ENCODE measurements around the gene SH3RF3. TPM values are rescaled to one million over a fixed set of nuclear protein-coding genes. Genes with fewer than 3 reads are reported as not detected.
A peak's percentile ranks its signal among the peaks of the same experiment; 100 is the strongest.

The SH3RF3 gene
- total and polyA plus RNA-seq, 10 of the 15 experiments (the other 5 are each of a cell fraction or from before 2014, with no cell fraction given) = 0.08 to 8.8 (median 2.3) TPM

GRCh38 chr2:109238580-109238979, 109.6 kb downstream of the SH3RF3 start (continued):
- TF ChIP-seq E4F1 (IDR thresholded peaks at IDR 0.05; ENCODE audit: borderline replicate concordance, partially characterized antibody) = no peak
- no peak for TF ChIP-seq STAT3 (IDR thresholded peaks at IDR 0.05; ENCODE audit: low read depth, low read length)
- TF ChIP-seq PRDM15 (CRISPR knock-in tag; IDR thresholded peaks at IDR 0.05) = no peak
- TF ChIP-seq TCF7 (IDR thresholded peaks at IDR 0.05; ENCODE audit: borderline replicate concordance) = no peak
- TF ChIP-seq TCF3 (IDR thresholded peaks at IDR 0.05; ENCODE audit: borderline replicate concordance, insufficient read depth, low read depth, low read length) = no peak
- TF ChIP-seq FOXM1 (IDR thresholded peaks at IDR 0.05; ENCODE audit: low read depth, low read length) = no peak
- no peak for TF ChIP-seq BRCA1 (IDR thresholded peaks at IDR 0.05; ENCODE audit: low read depth, low read length)
- peak; percentile 55 for TF ChIP-seq BCL3 (IDR thresholded peaks at IDR 0.05; ENCODE audit: borderline replicate concordance, insufficient read depth, low read depth, low read length, poor library complexity, severe bottlenecking)
- no peak for TF ChIP-seq NR2F1 (conservative IDR thresholded peaks at IDR 0.05)
- no peak for TF ChIP-seq CEBPZ (IDR thresholded peaks at IDR 0.05; ENCODE audit: low read depth, low read length)
- TF ChIP-seq SMARCA5 (IDR thresholded peaks at IDR 0.05) = no peak
- TF ChIP-seq SPI1 (IDR thresholded peaks at IDR 0.05; ENCODE audit: borderline replicate concordance, insufficient read depth, low read depth, low read length) = peak; percentile 44; the same call in 1 of the 2 replicates
- TF ChIP-seq TCF12 (IDR thresholded peaks at IDR 0.05; ENCODE audit: low read depth, low read length) = peak; percentile 81; the same call in 1 of the 2 replicates
- no peak for TF ChIP-seq MTA3 (IDR thresholded peaks at IDR 0.05; ENCODE audit: borderline replicate concordance, low read length)
- 0 out of 2 replicates have a peak, but pooled peaks have one; percentile 20 for TF ChIP-seq CBFB (IDR thresholded peaks at IDR 0.05; ENCODE audit: low read depth)
- no peak for TF ChIP-seq ESRRA (IDR thresholded peaks at IDR 0.05; ENCODE audit: low read length)
- TF ChIP-seq SREBF1 (IDR thresholded peaks at IDR 0.05; ENCODE audit: low read length) = no peak
- no peak for TF ChIP-seq RBBP5 (conservative IDR thresholded peaks at IDR 0.05)
- no peak for TF ChIP-seq NFXL1 (IDR thresholded peaks at IDR 0.05; ENCODE audit: borderline replicate concordance)

Measured in GM12878 (cell line).